PFSK-1 (cell line): ENCODE data around the gene TLE2.

Experiments used
- TAF1 ChIP-seq: IDR thresholded peaks from 2 replicates; pipeline ENCODE4 v1.6.1; 2012; ENCODE audit warnings: low read length, control low read depth, borderline replicate concordance; ENCODE audit not compliant: insufficient read depth
- TF ChIP-seq, protein P1 (sequence below), 2 experiments: IDR thresholded peaks; 2 replicates each; pipeline versions ENCODE4 v1.6.1 to v1.8.0; 2011 to 2012; ENCODE audit warnings: low read depth in 2 of 2, low read length in 2 of 2, control low read depth in 1 of 2, inconsistent platforms in 1 of 2, mild to moderate bottlenecking in 1 of 2, moderate library complexity in 1 of 2; ENCODE audit not compliant: insufficient read depth in 1 of 2

DNA sequence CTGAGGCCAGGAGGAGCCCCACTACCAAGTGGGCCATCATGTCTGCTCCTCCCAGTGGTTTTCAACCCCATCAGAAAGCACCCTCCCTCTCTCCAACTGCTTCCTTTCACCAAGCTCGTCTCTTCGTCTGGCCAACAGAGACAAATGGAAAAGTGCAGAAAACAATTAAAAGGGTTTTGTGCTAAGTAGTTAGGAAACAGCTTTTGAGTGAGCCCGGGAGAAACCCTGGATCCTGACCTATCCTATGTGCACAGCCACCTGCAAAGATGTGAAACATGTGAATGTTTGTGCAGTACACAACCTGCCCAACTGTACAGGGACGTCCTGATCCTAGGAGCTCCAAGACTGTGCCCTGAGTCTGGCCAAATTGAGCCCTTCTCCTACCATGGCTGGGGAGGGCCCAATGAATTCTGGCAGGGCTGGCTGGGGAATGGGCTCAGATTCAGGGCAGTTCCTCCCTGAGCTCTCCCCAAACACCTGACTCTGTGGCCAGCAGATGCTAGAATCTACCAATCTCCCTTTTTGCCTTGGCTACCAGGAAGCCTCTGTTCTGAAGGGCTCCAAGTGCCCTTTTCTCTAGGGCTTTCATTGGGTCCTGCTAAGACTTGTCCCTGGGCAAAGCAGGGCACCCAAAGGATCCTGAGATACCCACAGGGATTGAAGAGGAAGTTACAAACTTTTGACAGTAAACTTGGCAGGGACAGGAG is 25.3 kb upstream of the TLE2 start:
- no peak for TF ChIP-seq TAF1
- TF ChIP-seq, protein P1, sequence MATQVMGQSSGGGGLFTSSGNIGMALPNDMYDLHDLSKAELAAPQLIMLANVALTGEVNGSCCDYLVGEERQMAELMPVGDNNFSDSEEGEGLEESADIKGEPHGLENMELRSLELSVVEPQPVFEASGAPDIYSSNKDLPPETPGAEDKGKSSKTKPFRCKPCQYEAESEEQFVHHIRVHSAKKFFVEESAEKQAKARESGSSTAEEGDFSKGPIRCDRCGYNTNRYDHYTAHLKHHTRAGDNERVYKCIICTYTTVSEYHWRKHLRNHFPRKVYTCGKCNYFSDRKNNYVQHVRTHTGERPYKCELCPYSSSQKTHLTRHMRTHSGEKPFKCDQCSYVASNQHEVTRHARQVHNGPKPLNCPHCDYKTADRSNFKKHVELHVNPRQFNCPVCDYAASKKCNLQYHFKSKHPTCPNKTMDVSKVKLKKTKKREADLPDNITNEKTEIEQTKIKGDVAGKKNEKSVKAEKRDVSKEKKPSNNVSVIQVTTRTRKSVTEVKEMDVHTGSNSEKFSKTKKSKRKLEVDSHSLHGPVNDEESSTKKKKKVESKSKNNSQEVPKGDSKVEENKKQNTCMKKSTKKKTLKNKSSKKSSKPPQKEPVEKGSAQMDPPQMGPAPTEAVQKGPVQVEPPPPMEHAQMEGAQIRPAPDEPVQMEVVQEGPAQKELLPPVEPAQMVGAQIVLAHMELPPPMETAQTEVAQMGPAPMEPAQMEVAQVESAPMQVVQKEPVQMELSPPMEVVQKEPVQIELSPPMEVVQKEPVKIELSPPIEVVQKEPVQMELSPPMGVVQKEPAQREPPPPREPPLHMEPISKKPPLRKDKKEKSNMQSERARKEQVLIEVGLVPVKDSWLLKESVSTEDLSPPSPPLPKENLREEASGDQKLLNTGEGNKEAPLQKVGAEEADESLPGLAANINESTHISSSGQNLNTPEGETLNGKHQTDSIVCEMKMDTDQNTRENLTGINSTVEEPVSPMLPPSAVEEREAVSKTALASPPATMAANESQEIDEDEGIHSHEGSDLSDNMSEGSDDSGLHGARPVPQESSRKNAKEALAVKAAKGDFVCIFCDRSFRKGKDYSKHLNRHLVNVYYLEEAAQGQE (IDR thresholded peaks at IDR 0.05; ENCODE audit: insufficient read depth in 1 of 2, low read depth in 2 of 2, low read length in 2 of 2), result no peak
